ENCODE results near the gene PXMP4.

GRCh38 chr20:33696448-33696847, 23.7 kb downstream of the PXMP4 start:
- TF ChIP-seq CTCF (IDR thresholded peaks at IDR 0.05) (no peak), POLR2A (IDR thresholded peaks at IDR 0.05) (no peak)

Data from adrenal gland (tissue), 5 donors.